Spleen (tissue), 7 donors: ENCODE data around the gene PRR33.

Experiments used
- POLR2A ChIP-seq, 3 donors: fragments of 450-650 bp; IDR thresholded peaks; one replicate each; pipeline ENCODE4 v1.5.1; 2017; ENCODE audit warnings: antibody characterized with exemption in 3 of 3, mild to moderate bottlenecking in 1 of 3
- POLR2AphosphoS5 ChIP-seq, 3 donors: sonication (generic); formaldehyde crosslinking; IDR thresholded peaks; one replicate each; pipeline ENCODE4 v1.5.1; 2017; ENCODE audit warnings: antibody characterized with exemption in 3 of 3
- TF ChIP-seq, protein P1 (sequence below), 11 experiments: fragments of 200-600 bp in 7 of 11; fragments of 450-650 bp in 4 of 11; sonication (generic) in 4 of 11; IDR thresholded peaks in 8 of 11; conservative IDR thresholded peaks in 3 of 11; 1 replicate in 7 of 11; 2 replicates in 4 of 11; pipeline versions ENCODE4 v1.4.0 to v1.8.0; 2016 to 2021; ENCODE audit warnings: antibody characterized with exemption in 11 of 11, inconsistent platforms in 4 of 11, mild to moderate bottlenecking in 1 of 11
- donor health status: DM: no; HTN: no; CAD: no; lungs with moderate emphysema.
- donor health status: DM: no; HTN: no; CAD: no.
- donor health status: DM: no; HTN: no; CAD: no.

- no peak for TF ChIP-seq POLR2A (IDR thresholded peaks at IDR 0.05)
- TF ChIP-seq, protein P1, sequence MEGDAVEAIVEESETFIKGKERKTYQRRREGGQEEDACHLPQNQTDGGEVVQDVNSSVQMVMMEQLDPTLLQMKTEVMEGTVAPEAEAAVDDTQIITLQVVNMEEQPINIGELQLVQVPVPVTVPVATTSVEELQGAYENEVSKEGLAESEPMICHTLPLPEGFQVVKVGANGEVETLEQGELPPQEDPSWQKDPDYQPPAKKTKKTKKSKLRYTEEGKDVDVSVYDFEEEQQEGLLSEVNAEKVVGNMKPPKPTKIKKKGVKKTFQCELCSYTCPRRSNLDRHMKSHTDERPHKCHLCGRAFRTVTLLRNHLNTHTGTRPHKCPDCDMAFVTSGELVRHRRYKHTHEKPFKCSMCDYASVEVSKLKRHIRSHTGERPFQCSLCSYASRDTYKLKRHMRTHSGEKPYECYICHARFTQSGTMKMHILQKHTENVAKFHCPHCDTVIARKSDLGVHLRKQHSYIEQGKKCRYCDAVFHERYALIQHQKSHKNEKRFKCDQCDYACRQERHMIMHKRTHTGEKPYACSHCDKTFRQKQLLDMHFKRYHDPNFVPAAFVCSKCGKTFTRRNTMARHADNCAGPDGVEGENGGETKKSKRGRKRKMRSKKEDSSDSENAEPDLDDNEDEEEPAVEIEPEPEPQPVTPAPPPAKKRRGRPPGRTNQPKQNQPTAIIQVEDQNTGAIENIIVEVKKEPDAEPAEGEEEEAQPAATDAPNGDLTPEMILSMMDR (IDR thresholded peaks at IDR 0.05 in 8 of 11, conservative IDR thresholded peaks at IDR 0.05 in 3 of 11): peak in 1 of 11 experiments; percentile 5
- peak; percentile 88 to 94 (median 92) for TF ChIP-seq POLR2AphosphoS5 (IDR thresholded peaks at IDR 0.05)
Observed at GRCh38 chr11:1842149-1843097, 49.3 kb downstream of the PRR33 start.
